Measurements from ENCODE around the gene C5. TPM values are rescaled to one million over a fixed set of nuclear protein-coding genes. Genes with fewer than 3 reads are reported as not detected.

Gene C5
- total and polyA plus RNA-seq, 2 donors (not counting 1 experiment from before 2014, with no cell fraction given), result 1.9 to 7.3 TPM

DNA sequence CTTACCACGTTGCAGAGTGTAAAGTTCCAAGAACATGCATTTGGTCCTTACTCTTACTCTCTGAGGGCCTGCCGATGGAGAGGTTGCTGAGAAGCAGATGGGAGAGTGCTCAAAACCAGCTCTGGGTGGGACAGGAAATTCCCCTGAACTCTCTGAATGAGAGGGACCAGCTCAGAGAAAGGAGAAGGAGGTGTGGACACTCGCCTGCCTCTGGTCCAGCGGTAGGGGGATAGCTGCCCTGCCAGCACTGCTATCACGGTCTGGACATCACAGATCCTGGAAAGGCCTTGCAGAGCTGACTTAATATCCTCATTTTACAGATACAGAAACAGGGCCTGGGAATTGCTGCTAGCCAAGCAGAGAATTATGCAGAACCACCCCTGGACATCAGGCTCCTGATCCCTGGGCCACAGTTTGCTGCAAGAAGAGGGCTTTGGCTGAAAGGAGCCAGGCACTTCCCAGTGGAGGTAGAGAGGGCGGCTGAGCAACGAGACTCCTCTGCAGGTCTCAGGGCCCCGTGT, 128.4 kb downstream of the C5 start:
- H4K20me1 ChIP-seq (ENCODE audit: control insufficient read depth, extremely low read depth, insufficient read depth, low read length), result no peaks in the 10 kb centered on the region
- H3K9me3 ChIP-seq (ENCODE audit: control insufficient read depth, insufficient read depth, low read depth, low read length), result no peaks in the 10 kb centered on the region
- H3K4me1 ChIP-seq (ENCODE audit: control insufficient read depth, extremely low read depth, insufficient read depth, low read length), result peaks cover 10% of the 10 kb centered on the region
- H2AFZ ChIP-seq (ENCODE audit: low read length), result no peak overlapping the region
- H3K27me3 ChIP-seq (ENCODE audit: control insufficient read depth, insufficient read depth, low read length), result no peaks in the 10 kb centered on the region
- no peak overlapping the region for H3K27ac ChIP-seq (ENCODE audit: insufficient read depth, low read length)
- DNase-seq (ENCODE audit: low read depth in 2 of 2), result no peak
- no peak overlapping the region for H3K4me2 ChIP-seq (ENCODE audit: extremely low read depth, insufficient read depth, low read length)
- no peaks in the 10 kb centered on the region for H3K79me2 ChIP-seq (ENCODE audit: control insufficient read depth, insufficient read depth, low read length)
- H3K4me3 ChIP-seq (replicated peaks in 1 of 4; ENCODE audit: control extremely low read depth in 1 of 4, insufficient read depth in 1 of 4, low read depth in 3 of 4, low read length in 4 of 4), result no peak overlapping the region
- no peak overlapping the region for H3K9ac ChIP-seq (ENCODE audit: insufficient read depth, low read length)
- H3K36me3 ChIP-seq (ENCODE audit: control insufficient read depth, insufficient read depth, low read length), result no peaks in the 10 kb centered on the region
- TF ChIP-seq, protein P1, sequence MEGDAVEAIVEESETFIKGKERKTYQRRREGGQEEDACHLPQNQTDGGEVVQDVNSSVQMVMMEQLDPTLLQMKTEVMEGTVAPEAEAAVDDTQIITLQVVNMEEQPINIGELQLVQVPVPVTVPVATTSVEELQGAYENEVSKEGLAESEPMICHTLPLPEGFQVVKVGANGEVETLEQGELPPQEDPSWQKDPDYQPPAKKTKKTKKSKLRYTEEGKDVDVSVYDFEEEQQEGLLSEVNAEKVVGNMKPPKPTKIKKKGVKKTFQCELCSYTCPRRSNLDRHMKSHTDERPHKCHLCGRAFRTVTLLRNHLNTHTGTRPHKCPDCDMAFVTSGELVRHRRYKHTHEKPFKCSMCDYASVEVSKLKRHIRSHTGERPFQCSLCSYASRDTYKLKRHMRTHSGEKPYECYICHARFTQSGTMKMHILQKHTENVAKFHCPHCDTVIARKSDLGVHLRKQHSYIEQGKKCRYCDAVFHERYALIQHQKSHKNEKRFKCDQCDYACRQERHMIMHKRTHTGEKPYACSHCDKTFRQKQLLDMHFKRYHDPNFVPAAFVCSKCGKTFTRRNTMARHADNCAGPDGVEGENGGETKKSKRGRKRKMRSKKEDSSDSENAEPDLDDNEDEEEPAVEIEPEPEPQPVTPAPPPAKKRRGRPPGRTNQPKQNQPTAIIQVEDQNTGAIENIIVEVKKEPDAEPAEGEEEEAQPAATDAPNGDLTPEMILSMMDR (conservative IDR thresholded peaks at IDR 0.05 in 1 of 2, IDR thresholded peaks at IDR 0.05 in 1 of 2; ENCODE audit: low read depth in 1 of 2, low read length in 2 of 2), result peak in 1 of 2 donors; percentile 10
- TF ChIP-seq EZH2 (IDR thresholded peaks at IDR 0.05; ENCODE audit: low read length, missing control alignments), result no peak

- Histone ChIP-seq H3K27me3 (ENCODE audit: control insufficient read depth, insufficient read depth, low read length) (no peaks in the 10 kb centered on the region), H3K9me3 (ENCODE audit: control insufficient read depth, insufficient read depth, low read depth, low read length) (no peaks in the 10 kb centered on the region), H3K4me1 (ENCODE audit: control insufficient read depth, extremely low read depth, insufficient read depth, low read length) (peaks cover 6% of the 10 kb centered on the region), H4K20me1 (ENCODE audit: control insufficient read depth, extremely low read depth, insufficient read depth, low read length) (no peaks in the 10 kb centered on the region), H3K9ac (ENCODE audit: insufficient read depth, low read length) (no peak overlapping the region), H2AFZ (ENCODE audit: low read length) (no peak overlapping the region), H3K27ac (ENCODE audit: insufficient read depth, low read length) (no peak overlapping the region), H3K4me3 (replicated peaks in 1 of 4; ENCODE audit: control extremely low read depth in 1 of 4, insufficient read depth in 1 of 4, low read depth in 3 of 4, low read length in 4 of 4) (no peak overlapping the region), H3K36me3 (ENCODE audit: control insufficient read depth, insufficient read depth, low read length) (no peaks in the 10 kb centered on the region), H3K4me2 (ENCODE audit: extremely low read depth, insufficient read depth, low read length) (no peak overlapping the region), H3K79me2 (ENCODE audit: control insufficient read depth, insufficient read depth, low read length) (no peaks in the 10 kb centered on the region)
- DNase-seq (ENCODE audit: low read depth in 2 of 2), result no peak
- TF ChIP-seq, protein P1 (conservative IDR thresholded peaks at IDR 0.05 in 1 of 2, IDR thresholded peaks at IDR 0.05 in 1 of 2; ENCODE audit: low read depth in 1 of 2, low read length in 2 of 2), result no peak
- no peak for TF ChIP-seq EZH2 (IDR thresholded peaks at IDR 0.05; ENCODE audit: low read length, missing control alignments)
These were observed 129.3 kb downstream of the C5 start for GRCh38 chr9:120920806-120921178.

- no peaks in the 10 kb centered on the region for H4K20me1 ChIP-seq (ENCODE audit: control insufficient read depth, extremely low read depth, insufficient read depth, low read length)
- H3K9ac ChIP-seq (ENCODE audit: insufficient read depth, low read length), result no peak overlapping the region
- H3K4me1 ChIP-seq (ENCODE audit: control insufficient read depth, extremely low read depth, insufficient read depth, low read length), result peaks cover 6% of the 10 kb centered on the region
- H3K79me2 ChIP-seq (ENCODE audit: control insufficient read depth, insufficient read depth, low read length), result no peaks in the 10 kb centered on the region
- DNase-seq (ENCODE audit: low read depth in 2 of 2), result no peak
- H2AFZ ChIP-seq (ENCODE audit: low read length), result no peak overlapping the region
- no peaks in the 10 kb centered on the region for H3K36me3 ChIP-seq (ENCODE audit: control insufficient read depth, insufficient read depth, low read length)
- H3K4me3 ChIP-seq (replicated peaks in 1 of 4; ENCODE audit: control extremely low read depth in 1 of 4, insufficient read depth in 1 of 4, low read depth in 3 of 4, low read length in 4 of 4), result no peak overlapping the region
- H3K27me3 ChIP-seq (ENCODE audit: control insufficient read depth, insufficient read depth, low read length), result no peaks in the 10 kb centered on the region
- H3K27ac ChIP-seq (ENCODE audit: insufficient read depth, low read length), result no peak overlapping the region
- no peak overlapping the region for H3K4me2 ChIP-seq (ENCODE audit: extremely low read depth, insufficient read depth, low read length)
- H3K9me3 ChIP-seq (ENCODE audit: control insufficient read depth, insufficient read depth, low read depth, low read length), result no peaks in the 10 kb centered on the region
- TF ChIP-seq EZH2 (IDR thresholded peaks at IDR 0.05; ENCODE audit: low read length, missing control alignments), result no peak
- TF ChIP-seq, protein P1 (conservative IDR thresholded peaks at IDR 0.05 in 1 of 2, IDR thresholded peaks at IDR 0.05 in 1 of 2; ENCODE audit: low read depth in 1 of 2, low read length in 2 of 2), result no peak
These were observed 130.0 kb downstream of the C5 start for GRCh38 chr9:120919843-120920805.

All from fibroblast of lung (primary cell).